CD4-positive, alpha-beta memory T cell (primary cell): Measurements from ENCODE around the gene MICALL2. TPM values are rescaled to one million over a fixed set of nuclear protein-coding genes. Genes with fewer than 3 reads are reported as not detected.

Experiments used
- CTCF ChIA-PET: fragments of 350-600 bp; sonication (Branson Sonifier 250); formaldehyde crosslinking; loops from one replicate; lab custom pipeline; 2021; ENCODE audit warnings: inconsistent platforms; ENCODE audit not compliant: partially characterized antibody; lab: Charles Lee
- POLR2A ChIA-PET: fragments of 350-600 bp; sonication (Branson Sonifier 250); formaldehyde crosslinking; loops from one replicate; lab custom pipeline; 2021; ENCODE audit not compliant: partially characterized antibody; lab: Charles Lee
- DNase-seq, 5 donors: peaks; one replicate each; pipeline versions ENCODE4 v3.0.0 to v3.0.0-alpha.2; 2020 to 2022; ENCODE audit warnings: mixed read lengths in 1 of 5
- H3K27ac ChIP-seq: one replicate; pipeline ENCODE4 v1.7.0; 2013; ENCODE audit warnings: low read depth, low read length
- H3K27me3 ChIP-seq: 2 replicates; pipeline ENCODE4 v1.7.0; 2013; ENCODE audit warnings: mild to moderate bottlenecking, low read length, moderate library complexity; ENCODE audit not compliant: insufficient read depth
- H3K36me3 ChIP-seq: 2 replicates; pipeline ENCODE4 v1.7.0; 2013; ENCODE audit warnings: mild to moderate bottlenecking, low read length, moderate library complexity; ENCODE audit not compliant: insufficient read depth
- H3K4me1 ChIP-seq: 2 replicates; pipeline ENCODE4 v1.7.0; 2013; ENCODE audit warnings: mild to moderate bottlenecking, low read length, moderate library complexity; ENCODE audit not compliant: insufficient read depth
- H3K4me3 ChIP-seq, 2 donors: one replicate each; pipeline ENCODE4 v1.7.0; 2013; ENCODE audit warnings: low read length in 2 of 2, mild to moderate bottlenecking in 1 of 2
- H3K9me3 ChIP-seq, 2 donors: one replicate each; pipeline ENCODE4 v1.7.0; 2013; ENCODE audit warnings: low read length in 2 of 2, control low read depth in 1 of 2; ENCODE audit not compliant: control insufficient read depth in 1 of 2
- H3K27ac Mint-ChIP-seq, 7 donors: one replicate each; pipeline ENCODE4 v1.8.0; 2020 to 2021; ENCODE audit warnings: mixed read lengths in 7 of 7, mild to moderate bottlenecking in 6 of 7, inconsistent platforms in 3 of 7, moderate library complexity in 3 of 7
- H3K27me3 Mint-ChIP-seq, 2 donors: one replicate each; pipeline ENCODE4 v1.8.0; 2020 to 2021; ENCODE audit warnings: mixed read lengths in 2 of 2
- H3K36me3 Mint-ChIP-seq, 2 donors: one replicate each; pipeline ENCODE4 v1.8.0; 2020 to 2021; ENCODE audit warnings: mixed read lengths in 2 of 2, inconsistent platforms in 1 of 2, mild to moderate bottlenecking in 1 of 2
- H3K4me1 Mint-ChIP-seq, 4 donors: one replicate each; pipeline ENCODE4 v1.8.0; 2020 to 2021; ENCODE audit warnings: mixed read lengths in 4 of 4, mild to moderate bottlenecking in 1 of 4
- H3K4me3 Mint-ChIP-seq, 8 donors: one replicate each; pipeline ENCODE4 v1.8.0; 2020 to 2021; ENCODE audit warnings: mixed read lengths in 8 of 8, mild to moderate bottlenecking in 7 of 8, moderate library complexity in 6 of 8, inconsistent platforms in 3 of 8
- H3K9me3 Mint-ChIP-seq, 8 donors: one replicate each; pipeline ENCODE4 v1.8.0; 2020 to 2021; ENCODE audit warnings: mixed read lengths in 8 of 8, mild to moderate bottlenecking in 5 of 8, inconsistent platforms in 3 of 8, moderate library complexity in 1 of 8
- intact Hi-C: fragments of 100-400 bp; cut with micrococcal nuclease; formaldehyde crosslinking; loops from one replicate; pipeline ENCODE4 v1.15.1; 2023
- polyA plus RNA-seq, 2 donors: library from polyadenylated mRNA; unstranded; fragments of 300-500 nt; fragmentation: Illumina TruSeq; gene quantifications; one replicate each; pipeline ENCODE4 v1.2.3, GENCODE V29; 2021
- total RNA-seq, 2 experiments: library from RNA; stranded (reverse); gene quantifications; one replicate each; pipeline ENCODE4 v1.2.3, GENCODE V29; 2021

MICALL2 gene
- total and polyA plus RNA-seq, 4 experiments from 2014 or later, result 0.44 to 3.3 (median 2.6) TPM; not detected in 1

DNA sequence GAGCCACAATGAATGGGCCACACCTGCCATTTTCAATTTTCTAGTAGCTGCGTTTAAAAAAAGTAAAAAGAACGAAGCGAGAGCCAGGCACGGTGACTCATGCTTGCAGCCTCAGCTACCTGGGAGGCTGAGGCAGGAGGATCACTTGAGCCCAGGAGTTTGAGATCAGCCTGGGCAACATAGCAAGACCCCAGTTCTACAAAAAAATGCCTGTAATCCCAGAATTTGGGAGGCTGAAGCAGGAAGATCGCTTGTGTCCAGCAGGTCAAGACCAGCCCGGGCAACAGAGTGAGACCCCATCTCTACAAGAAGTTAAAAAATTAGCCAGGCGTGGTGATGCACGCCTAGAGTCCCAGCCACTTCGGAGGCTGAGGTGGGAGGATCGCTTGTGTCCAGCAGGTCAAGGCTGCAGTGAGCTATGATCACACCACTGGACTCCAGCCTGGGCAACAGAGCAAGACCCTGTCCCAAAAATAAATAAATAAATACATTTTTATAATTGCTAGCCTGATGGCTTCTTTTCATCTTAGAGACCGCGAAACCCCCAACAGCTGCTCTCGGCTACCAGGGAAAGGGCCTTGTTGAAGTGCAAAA lies 32.1 kb downstream of the MICALL2 start:
- H3K27me3 ChIP-seq, result no peaks in the 10 kb centered on the region
- POLR2A ChIA-PET, result no interaction called here
- no peak overlapping the region for H3K27ac Mint-ChIP-seq
- H3K9me3 ChIP-seq, result no peaks in the 10 kb centered on the region
- DNase-seq, result no peak
- intact Hi-C loops, result no loop called here
- no peaks in the 10 kb centered on the region for H3K36me3 Mint-ChIP-seq
- H3K27ac ChIP-seq, result no peak overlapping the region
- CTCF ChIA-PET, result no interaction called here
- H3K4me3 ChIP-seq, result no peak overlapping the region
- H3K4me1 Mint-ChIP-seq, result peaks cover 0 to under 1% (median under 1%) of the 10 kb centered on the region in 4 donors
- H3K4me3 Mint-ChIP-seq, result no peak overlapping the region
- peaks cover 3 to 6% of the 10 kb centered on the region in 2 donors for H3K27me3 Mint-ChIP-seq
- no peaks in the 10 kb centered on the region for H3K9me3 Mint-ChIP-seq
- H3K4me1 ChIP-seq, result peaks cover under 1% of the 10 kb centered on the region
- H3K36me3 ChIP-seq, result no peaks in the 10 kb centered on the region

DNA sequence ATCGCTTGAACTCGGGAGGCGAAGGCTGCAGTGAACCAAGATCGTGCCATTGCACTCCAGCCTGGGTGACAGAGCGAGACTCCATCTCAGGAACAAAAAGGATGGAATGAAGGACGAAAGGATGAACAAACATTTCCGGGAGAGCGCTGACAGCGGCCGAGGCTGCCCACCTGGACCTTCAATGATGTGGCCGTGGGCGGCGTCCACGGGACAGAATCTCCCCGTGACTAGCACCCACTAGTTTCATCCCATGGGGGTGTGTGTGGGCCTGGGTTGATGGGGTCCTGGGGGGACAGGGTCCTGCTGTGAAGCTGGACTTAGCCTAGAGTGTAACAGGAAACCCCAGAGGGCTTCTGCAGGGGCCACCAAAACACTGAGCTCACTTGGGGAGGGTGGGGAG lies 32.8 kb downstream of the MICALL2 start:
- CTCF ChIA-PET, result no interaction called here
- peaks cover 3 to 6% of the 10 kb centered on the region in 2 donors for H3K27me3 Mint-ChIP-seq
- POLR2A ChIA-PET, result no interaction called here

DNA sequence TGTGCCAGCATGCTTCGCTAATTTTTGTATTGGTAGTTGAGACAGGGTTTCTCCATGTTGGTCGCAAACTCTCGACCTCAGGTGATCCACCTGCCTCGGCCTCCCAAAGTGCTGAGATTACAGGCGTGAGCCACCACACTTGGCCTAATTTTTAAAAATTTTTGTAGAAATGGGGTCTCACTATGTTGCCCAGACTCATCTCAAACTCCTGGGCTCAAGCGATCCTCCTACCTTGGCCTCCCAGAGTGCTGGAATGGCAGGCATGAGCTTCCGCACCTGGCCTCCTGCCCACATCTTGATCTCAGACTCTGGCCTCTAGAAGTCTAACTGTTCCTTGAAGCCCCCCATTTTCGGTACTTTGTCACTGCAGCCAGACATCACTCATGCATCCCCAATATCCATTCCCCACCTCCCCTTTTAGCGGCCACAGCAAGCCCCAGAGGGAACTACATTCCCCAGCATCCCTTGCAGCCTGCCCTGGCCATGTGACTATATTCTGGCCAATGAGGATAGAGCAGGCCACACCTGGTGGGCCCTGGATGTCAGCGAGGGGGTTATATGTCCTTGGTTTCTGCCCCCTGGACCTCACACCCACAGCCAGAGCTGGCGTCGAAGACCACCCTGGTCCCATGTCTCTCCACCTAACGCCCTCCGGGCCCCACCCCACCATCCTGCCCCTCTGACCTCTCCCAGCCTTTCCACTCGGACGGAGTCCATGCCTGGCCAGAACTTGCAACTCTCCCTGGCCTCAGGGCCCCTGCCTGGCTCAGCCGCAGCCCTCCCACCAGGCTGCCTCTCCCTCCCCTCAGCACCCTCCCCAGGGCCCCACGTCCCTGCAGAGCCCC lies 33.8 kb downstream of the MICALL2 start:
- no peak overlapping the region for H3K27ac Mint-ChIP-seq
- H3K36me3 Mint-ChIP-seq, result no peaks in the 10 kb centered on the region
- Histone ChIP-seq H3K27ac (no peak overlapping the region), H3K4me1 (no peaks in the 10 kb centered on the region), H3K4me3 (no peak overlapping the region), H3K9me3 (no peaks in the 10 kb centered on the region), H3K36me3 (no peaks in the 10 kb centered on the region), H3K27me3 (no peaks in the 10 kb centered on the region)
- H3K9me3 Mint-ChIP-seq, result no peaks in the 10 kb centered on the region
- no peaks in the 10 kb centered on the region for H3K4me1 Mint-ChIP-seq
- H3K27me3 Mint-ChIP-seq, result peaks cover 3 to 9% of the 10 kb centered on the region in 2 donors
- intact Hi-C loops, result no loop called here
- no peak overlapping the region for H3K4me3 Mint-ChIP-seq
- ChIA-PET CTCF (no interaction called here), POLR2A (no interaction called here)
- DNase-seq, result no peak

More for the DNA sequence above, 32.8 kb downstream of the MICALL2 start:
- Mint-ChIP-seq H3K4me3 (no peak overlapping the region), H3K4me1 (no peaks in the 10 kb centered on the region), H3K9me3 (no peaks in the 10 kb centered on the region), H3K27ac (no peak overlapping the region), H3K36me3 (no peaks in the 10 kb centered on the region)
- intact Hi-C loops, result no loop called here
- Histone ChIP-seq H3K27ac (no peak overlapping the region), H3K4me3 (no peak overlapping the region), H3K4me1 (no peaks in the 10 kb centered on the region), H3K9me3 (no peaks in the 10 kb centered on the region), H3K27me3 (no peaks in the 10 kb centered on the region), H3K36me3 (no peaks in the 10 kb centered on the region)
- no peak for DNase-seq

DNA sequence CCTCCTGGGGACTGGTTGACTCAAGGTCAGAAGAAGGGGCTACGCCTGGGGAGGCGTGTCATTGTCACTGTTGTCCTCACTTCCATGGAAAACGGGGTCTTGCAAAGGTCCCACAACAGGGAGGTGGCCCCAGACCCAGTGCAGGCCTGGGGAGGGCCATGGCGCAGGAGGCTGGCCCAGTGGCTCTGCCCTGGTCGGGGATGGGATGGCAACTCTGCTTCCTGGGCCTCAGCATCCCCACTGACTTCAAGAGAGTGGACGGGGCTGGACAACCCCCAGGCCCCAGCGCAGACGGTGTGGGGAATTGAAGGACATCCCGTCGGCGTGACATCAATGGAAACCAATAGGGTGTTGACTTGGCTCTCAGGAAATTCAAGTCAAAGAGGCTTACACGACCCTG lies 35.2 kb downstream of the MICALL2 start:
- H3K4me1 ChIP-seq, result no peaks in the 10 kb centered on the region
- peaks cover 0 to 1% (median 0%) of the 10 kb centered on the region in 4 donors for H3K4me1 Mint-ChIP-seq
- no peak overlapping the region for H3K4me3 Mint-ChIP-seq
- H3K9me3 Mint-ChIP-seq, result no peaks in the 10 kb centered on the region
- POLR2A ChIA-PET, result no interaction called here
- H3K9me3 ChIP-seq, result no peaks in the 10 kb centered on the region
- H3K36me3 ChIP-seq, result no peaks in the 10 kb centered on the region
- H3K4me3 ChIP-seq, result no peak overlapping the region
- H3K36me3 Mint-ChIP-seq, result no peaks in the 10 kb centered on the region
- peak overlapping the region in 1 of 7 donors; percentile 48 for H3K27ac Mint-ChIP-seq
- intact Hi-C loops, result no loop called here
- no peaks in the 10 kb centered on the region for H3K27me3 ChIP-seq
- peak in 1 of 5 donors; percentile 33 for DNase-seq
- H3K27ac ChIP-seq, result no peak overlapping the region
- CTCF ChIA-PET, result interaction anchor here (0.9 kb wide), 1 partner anchor 73 kb away, joined by 3 read pairs; no protein-coding TSS in a partner anchor
- H3K27me3 Mint-ChIP-seq, result peaks cover 3 to 9% of the 10 kb centered on the region in 2 donors

DNA sequence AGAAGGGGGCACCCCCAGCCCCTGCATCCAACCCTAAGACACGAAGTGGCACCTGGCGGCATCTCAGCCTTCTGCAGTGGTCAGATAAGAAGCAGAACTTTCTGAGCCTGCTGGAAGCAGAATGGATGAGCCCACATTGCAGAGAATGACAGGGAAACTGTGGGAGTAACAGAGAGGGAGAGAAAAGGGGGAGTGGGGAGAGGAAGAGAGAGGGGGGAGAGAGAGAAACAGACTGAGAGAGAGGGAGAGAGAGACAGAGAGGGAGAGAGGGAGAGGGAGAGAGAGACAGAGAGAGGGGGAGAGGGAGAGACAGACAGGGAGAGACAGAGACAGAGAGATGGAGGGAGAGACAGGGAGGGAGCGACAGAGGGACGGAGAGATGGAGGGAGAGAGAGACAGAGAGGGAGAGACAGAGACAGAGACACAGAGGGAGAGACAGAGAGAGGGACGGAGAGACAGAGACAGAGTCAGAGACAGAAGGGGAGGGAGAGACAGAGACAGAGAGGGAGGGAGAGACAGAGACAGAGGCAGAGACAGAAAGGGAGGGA lies 35.9 kb downstream of the MICALL2 start:
- H3K4me3 Mint-ChIP-seq, result no peak overlapping the region
- no peak overlapping the region for H3K4me3 ChIP-seq
- no peak for DNase-seq
- no peaks in the 10 kb centered on the region for H3K36me3 Mint-ChIP-seq
- CTCF ChIA-PET, result no interaction called here
- POLR2A ChIA-PET, result no interaction called here
- peaks cover under 1% of the 10 kb centered on the region for H3K4me1 ChIP-seq
- intact Hi-C loops, result no loop called here
- H3K27ac ChIP-seq, result no peak overlapping the region
- peak overlapping the region in 2 of 7 donors; percentile 48 to 70 for H3K27ac Mint-ChIP-seq
- H3K4me1 Mint-ChIP-seq, result peaks cover under 1 to 5% (median 2%) of the 10 kb centered on the region in 4 donors
- H3K9me3 ChIP-seq, result no peaks in the 10 kb centered on the region
- peaks cover 3 to 9% of the 10 kb centered on the region in 2 donors for H3K27me3 Mint-ChIP-seq
- H3K27me3 ChIP-seq, result no peaks in the 10 kb centered on the region
- no peaks in the 10 kb centered on the region for H3K36me3 ChIP-seq
- no peaks in the 10 kb centered on the region for H3K9me3 Mint-ChIP-seq

DNA sequence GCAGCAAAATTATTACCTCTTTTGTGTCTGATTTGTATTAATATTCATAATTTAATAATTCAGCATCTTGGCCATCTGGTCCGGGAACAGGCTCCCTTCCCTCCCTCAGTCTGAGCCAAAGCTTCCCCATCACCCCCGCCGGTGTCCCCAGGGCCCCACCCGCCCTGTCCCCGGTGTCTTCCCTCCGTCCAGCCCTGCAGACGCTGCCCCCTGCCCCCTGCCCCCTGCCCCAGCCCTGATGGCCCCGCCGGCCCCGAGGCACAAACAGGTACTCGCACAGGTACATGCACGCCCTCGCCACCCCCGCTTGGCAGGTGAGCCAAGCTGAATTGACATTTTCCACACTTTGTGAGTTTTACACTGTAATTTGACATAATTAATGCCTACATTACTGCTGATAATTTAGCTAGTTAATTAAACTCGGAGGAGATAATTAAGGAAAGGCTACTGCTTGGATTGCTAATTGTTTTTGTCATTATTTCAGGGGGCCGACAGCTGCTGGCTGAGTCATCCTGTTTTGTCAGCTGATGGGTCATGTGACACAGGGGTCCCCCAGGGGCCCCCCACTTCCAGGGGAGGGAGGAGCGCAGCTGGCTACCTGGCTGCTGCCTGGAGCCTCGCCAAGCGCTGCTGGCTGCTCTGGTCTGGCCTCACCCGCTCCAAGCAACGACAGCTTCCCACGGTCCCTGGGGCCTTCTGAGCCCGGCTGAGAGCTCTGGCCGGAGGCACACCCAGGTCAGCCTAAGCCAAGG lies 36.6 kb downstream of the MICALL2 start:
- H3K4me3 ChIP-seq, result no peak overlapping the region
- no peaks in the 10 kb centered on the region for H3K36me3 ChIP-seq
- no peaks in the 10 kb centered on the region for H3K9me3 Mint-ChIP-seq
- H3K27me3 ChIP-seq, result no peaks in the 10 kb centered on the region
- no peak for DNase-seq
- intact Hi-C loops, result no loop called here
- POLR2A ChIA-PET, result no interaction called here
- H3K4me3 Mint-ChIP-seq, result no peak overlapping the region
- H3K9me3 ChIP-seq, result no peaks in the 10 kb centered on the region
- H3K27me3 Mint-ChIP-seq, result peaks cover 3 to 9% of the 10 kb centered on the region in 2 donors
- CTCF ChIA-PET, result interaction anchor here (0.6 kb wide), 1 partner anchor 51 kb away, joined by 3 read pairs; no protein-coding TSS in a partner anchor
- H3K4me1 ChIP-seq, result peaks cover 7% of the 10 kb centered on the region
- no peak overlapping the region for H3K27ac ChIP-seq
- H3K4me1 Mint-ChIP-seq, result peaks cover 6 to 10% (median 7%) of the 10 kb centered on the region in 4 donors
- H3K36me3 Mint-ChIP-seq, result no peaks in the 10 kb centered on the region
- no peak overlapping the region for H3K27ac Mint-ChIP-seq
